HS-27A (cell line): ENCODE measurements around the gene DYNLT2.

Experiments
- DNase-seq: peaks from one replicate; pipeline ENCODE4 v3.0.0-alpha.2; 2012; ENCODE audit warnings: low read depth, missing footprints

The DYNLT2 gene

GRCh38 chr6:169738204-169738975 is 13.0 kb downstream of the DYNLT2 start:
- DNase-seq, result no peak

GRCh38 chr6:169729961-169730360 is 21.4 kb downstream of the DYNLT2 start:
- DNase-seq, result no peak

DNA sequence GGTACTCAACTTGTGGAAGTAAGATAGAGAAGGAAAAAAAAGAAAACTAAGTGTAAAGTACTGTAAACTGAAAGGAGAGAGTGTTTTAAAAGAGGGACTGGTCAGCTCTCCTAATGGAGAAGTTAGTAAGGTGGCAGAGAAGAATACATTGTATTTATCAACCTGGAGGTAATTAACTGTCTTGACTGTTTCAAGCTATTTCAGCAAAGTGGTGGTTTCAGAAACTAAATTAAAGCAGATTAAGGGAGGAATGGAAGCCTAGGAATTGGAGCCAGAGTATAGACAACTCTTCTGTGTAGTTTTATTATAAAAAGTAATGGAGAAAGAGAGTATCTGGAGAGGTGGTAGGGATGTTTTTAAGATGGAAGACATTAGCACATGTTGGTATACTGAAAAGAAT is 24.4 kb downstream of the DYNLT2 start:
- DNase-seq, result no peak

- no peak for DNase-seq
Observed at GRCh38 chr6:169726049-169726400, 25.3 kb downstream of the DYNLT2 start.

DNA sequence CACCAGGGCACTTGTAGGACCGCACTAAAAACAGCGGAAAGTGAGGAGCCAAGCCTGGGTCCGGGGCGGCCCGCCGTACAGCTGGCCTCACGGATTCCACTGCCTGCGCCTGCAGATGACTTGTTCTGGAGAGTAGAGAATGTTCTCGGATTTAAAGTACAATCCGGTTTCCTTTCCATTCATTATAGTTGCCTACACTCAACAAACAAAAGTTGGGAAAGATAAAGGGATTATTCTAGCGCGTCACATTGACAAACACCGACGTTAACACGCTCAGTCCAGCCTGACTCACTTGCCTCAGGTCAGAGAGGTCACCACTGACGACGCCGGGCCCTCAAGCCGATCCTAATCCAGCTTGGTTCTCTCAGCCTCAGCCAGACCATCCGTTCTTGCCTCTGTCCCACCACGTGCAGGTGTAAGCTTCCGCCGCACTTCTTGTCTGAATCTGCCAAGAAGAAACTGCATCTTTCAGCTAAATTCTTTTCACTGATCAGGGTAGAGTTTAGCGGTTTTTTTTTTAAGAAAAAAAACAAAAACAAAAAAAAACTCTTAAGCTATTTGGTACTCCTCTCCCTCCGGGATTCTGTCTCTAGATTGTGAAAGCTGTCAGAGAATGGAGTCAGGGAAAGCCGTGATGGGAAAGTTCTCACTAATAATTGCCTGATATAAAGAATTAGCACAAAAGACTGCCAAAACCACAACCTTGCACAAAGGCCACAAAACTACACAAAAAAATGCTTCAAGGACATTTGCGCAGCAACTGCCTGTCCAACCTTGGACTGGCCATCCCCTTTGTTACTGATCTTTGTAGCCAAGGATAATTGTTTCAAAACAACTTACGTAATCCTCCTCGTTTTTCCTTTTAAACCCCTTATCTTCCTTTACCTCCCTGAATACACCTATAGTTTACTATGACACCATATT is 26.0 kb downstream of the DYNLT2 start:
- no peak for DNase-seq

DNA sequence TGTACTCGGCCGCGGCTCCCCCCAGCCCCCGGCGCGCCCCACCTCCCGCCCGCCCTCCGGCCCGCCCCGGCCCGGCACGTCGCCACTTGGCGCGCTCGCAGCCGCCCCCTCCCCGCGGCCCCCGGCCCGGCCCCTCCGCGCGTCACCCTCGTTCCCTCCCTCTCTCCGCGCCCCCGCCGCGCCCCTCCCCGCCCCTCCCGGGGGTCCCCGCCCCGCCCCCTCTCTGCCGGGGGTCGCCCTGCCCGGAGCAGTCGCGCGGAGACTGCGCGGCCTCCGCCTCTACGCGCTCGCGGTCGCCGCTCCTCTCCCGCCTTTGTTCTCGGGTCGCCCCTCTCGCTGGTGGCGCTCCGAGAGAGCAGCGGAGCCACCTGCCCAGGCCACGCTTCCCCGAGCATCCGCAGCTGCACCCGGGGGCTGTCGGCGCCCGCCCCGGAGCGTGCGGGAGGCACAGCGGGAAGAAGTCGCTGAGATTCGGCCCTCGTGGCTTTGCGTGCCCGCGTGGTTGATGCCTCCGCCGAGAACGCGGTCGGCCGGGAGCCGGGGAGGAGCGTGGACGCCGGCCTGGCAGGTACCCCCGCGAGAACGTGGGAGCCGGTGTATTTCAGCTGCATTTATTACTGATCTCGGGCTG is 26.8 kb downstream of the DYNLT2 start, which contains the start of gene PHF10:
Gene PHF10, minus strand, starts transcription at position 7 of the 631 bp plus-strand sequence. CDS start 569 bp downstream, outside the sequence.
- DNase-seq, result no peak

GRCh38 chr6:169723991-169724493 is 27.3 kb downstream of the DYNLT2 start:
- no peak for DNase-seq

DNA sequence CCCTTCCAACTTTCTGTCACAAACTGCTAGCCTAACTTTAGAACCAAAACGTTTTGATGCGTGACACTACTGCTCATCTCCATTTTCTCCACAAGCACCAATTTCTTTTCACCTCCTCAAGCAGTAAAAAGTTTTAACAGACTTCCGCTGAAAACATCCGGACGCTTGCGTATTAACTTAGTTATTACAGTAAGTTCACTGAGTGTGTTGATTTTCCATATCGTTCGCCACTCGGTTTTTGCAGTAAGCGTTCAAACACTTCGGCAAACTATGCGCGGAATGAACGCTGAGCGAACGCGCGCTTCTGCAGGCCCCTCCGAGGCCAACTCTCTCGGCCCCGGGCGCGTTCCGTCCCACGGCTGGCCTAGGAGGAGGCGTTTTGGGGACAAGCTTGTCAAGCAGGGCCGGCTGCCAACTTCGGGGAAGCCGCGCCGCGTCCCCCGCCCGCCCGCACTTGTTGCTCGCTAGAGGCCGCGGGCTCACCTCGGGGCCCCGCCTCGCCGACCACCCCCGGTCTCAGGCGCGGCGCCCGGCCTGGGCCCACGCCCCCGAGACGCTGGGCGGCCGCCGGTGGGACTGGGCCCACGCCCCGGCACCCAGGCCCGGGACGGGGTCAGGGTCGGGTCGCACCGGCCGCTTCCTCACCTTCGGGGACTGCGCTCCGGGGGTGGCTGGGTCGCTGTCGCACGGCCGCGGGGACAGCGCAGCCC is 28.0 kb downstream of the DYNLT2 start:
- DNase-seq, result peak; percentile 48

GRCh38 chr6:169722362-169723199 is 28.8 kb downstream of the DYNLT2 start:
- DNase-seq, result peak; percentile 40

DNA sequence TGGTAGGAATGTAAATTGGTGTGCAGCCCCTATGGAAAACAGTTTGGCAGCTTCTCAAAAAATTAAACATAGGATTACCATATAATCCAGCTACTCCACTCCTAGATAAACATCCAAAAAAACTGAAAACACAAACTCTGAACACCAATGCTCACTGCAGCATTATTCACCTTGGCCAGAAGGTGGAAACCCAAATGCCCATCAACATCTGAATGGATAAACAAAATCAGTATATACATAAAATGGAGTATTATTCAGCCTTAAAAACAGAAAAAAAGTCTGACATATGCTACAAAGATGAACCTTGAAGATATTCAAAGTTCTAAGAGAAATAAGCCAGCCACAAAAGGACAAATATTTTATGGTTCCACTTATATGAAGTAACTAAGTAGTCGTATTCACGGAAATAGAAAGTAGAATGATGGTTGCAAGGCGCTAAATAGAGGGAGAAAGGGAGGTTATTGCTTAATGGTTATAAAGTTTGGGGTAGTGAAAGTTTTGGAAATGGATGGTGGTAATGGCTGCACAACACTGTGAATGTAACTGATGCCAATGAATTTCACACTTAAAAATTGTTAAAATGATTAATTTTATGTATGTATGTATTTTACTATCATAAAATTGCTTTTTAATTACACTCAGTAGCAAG is 31.0 kb downstream of the DYNLT2 start:
- no peak for DNase-seq

- no peak for DNase-seq
Observed at GRCh38 chr6:169719117-169719516, 32.3 kb downstream of the DYNLT2 start.

DNA sequence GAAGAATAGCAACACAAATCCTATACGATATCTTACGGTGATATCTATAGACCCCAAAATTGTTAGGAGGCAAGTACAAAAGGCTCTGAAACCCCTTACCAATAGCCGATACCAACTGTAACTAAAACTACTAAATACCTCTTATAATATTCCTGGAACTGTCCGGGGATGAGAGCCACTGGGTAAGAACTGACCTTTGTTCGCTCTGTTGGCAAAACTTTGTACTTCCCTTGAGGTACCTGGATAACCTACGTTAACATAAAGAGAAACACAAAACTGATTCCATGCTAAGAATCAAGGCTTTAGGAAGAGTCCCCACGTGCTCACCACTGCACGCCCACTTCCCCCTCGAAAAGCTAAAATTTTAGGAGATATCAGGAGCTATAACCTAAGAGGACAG is 36.8 kb downstream of the DYNLT2 start:
- DNase-seq, result no peak

DNA sequence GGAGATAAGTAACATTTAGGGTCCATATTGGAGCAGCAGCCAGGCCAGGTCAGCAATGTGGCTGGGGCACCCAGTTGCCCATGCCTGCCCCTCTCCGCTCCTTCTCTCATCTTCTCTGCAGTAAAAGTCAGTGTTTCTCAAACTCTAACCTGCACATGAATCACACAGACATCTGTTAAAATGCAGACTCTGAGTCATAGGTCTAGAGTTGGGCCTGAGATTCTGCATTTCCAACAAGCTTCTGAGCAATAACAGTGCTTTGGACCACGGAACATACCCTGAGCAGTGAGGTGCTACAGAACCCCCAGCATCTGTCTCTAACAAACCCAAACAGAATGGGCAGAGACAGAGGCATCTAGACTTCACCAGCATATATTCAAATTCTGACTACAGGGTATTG is 37.2 kb downstream of the DYNLT2 start:
- DNase-seq, result no peak

GRCh38 chr6:169710009-169710408 is 41.4 kb downstream of the DYNLT2 start:
- DNase-seq, result no peak

- DNase-seq, result no peak
Observed at GRCh38 chr6:169709293-169709692, 42.1 kb downstream of the DYNLT2 start.

GRCh38 chr6:169707772-169708171 is 43.6 kb downstream of the DYNLT2 start:
- DNase-seq, result no peak

- DNase-seq, result no peak
Observed at GRCh38 chr6:169702840-169703246, 48.5 kb downstream of the DYNLT2 start.

DNA sequence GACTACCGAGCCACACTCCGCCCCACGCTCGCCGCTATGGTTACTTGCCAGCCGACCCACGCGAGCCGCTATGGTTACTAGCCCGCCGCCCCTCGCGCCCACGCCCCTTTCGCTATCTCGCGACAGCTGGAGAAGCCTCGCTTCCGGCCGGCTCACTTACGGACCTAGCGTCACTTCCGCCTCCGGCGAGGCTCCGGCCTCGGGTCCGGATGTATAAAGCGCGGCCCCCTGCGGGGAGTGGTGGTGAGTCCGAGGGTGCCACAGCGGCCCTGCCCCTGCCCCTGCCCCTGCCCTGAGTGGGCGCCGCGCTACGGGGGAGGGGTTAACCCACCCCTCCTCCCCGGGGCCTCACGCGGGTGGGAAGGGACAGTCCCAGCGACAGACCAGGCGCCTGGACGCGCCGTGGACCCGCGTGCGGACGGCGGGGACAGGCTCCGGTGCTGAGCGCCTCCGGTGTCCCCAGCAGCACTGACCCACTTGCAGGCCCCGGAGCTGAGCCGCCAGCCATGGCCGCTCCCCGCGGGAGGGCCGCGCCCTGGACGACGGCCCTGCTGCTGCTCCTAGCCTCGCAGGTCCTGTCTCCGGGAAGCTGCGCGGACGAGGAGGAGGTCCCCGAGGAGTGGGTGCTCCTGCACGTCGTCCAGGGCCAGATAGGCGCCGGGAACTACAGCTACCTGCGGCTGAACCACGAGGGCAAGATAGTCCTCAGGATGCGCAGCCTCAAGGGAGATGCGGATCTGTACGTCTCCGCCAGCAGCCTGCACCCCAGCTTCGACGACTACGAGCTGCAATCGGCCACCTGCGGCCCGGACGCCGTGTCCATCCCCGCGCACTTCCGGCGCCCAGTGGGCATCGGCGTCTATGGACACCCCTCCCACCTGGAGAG is 49.2 kb downstream of the DYNLT2 start, which contains the start of the genes C6orf120 and WDR27:
Gene C6orf120, plus strand, starts transcription at position 173 of the 886 bp plus-strand sequence. Its CDS starts 334 bp downstream, at position 507.
Gene WDR27, minus strand, starts transcription at position 76 of the 886 bp plus-strand sequence. CDS start 13,024 bp downstream, outside the sequence.
- peak; percentile 90 for DNase-seq
